Measurements from ENCODE around the gene ABL2. TPM values are rescaled to one million over a fixed set of nuclear protein-coding genes. Genes with fewer than 3 reads are reported as not detected.

ABL2 gene
- total and polyA plus RNA-seq, 9 of the 15 experiments (the other 6 are each of a cell fraction or from before 2014, with no cell fraction given), result 1.4 to 15.0 (median 8.6) TPM

- TF ChIP-seq, protein P1, sequence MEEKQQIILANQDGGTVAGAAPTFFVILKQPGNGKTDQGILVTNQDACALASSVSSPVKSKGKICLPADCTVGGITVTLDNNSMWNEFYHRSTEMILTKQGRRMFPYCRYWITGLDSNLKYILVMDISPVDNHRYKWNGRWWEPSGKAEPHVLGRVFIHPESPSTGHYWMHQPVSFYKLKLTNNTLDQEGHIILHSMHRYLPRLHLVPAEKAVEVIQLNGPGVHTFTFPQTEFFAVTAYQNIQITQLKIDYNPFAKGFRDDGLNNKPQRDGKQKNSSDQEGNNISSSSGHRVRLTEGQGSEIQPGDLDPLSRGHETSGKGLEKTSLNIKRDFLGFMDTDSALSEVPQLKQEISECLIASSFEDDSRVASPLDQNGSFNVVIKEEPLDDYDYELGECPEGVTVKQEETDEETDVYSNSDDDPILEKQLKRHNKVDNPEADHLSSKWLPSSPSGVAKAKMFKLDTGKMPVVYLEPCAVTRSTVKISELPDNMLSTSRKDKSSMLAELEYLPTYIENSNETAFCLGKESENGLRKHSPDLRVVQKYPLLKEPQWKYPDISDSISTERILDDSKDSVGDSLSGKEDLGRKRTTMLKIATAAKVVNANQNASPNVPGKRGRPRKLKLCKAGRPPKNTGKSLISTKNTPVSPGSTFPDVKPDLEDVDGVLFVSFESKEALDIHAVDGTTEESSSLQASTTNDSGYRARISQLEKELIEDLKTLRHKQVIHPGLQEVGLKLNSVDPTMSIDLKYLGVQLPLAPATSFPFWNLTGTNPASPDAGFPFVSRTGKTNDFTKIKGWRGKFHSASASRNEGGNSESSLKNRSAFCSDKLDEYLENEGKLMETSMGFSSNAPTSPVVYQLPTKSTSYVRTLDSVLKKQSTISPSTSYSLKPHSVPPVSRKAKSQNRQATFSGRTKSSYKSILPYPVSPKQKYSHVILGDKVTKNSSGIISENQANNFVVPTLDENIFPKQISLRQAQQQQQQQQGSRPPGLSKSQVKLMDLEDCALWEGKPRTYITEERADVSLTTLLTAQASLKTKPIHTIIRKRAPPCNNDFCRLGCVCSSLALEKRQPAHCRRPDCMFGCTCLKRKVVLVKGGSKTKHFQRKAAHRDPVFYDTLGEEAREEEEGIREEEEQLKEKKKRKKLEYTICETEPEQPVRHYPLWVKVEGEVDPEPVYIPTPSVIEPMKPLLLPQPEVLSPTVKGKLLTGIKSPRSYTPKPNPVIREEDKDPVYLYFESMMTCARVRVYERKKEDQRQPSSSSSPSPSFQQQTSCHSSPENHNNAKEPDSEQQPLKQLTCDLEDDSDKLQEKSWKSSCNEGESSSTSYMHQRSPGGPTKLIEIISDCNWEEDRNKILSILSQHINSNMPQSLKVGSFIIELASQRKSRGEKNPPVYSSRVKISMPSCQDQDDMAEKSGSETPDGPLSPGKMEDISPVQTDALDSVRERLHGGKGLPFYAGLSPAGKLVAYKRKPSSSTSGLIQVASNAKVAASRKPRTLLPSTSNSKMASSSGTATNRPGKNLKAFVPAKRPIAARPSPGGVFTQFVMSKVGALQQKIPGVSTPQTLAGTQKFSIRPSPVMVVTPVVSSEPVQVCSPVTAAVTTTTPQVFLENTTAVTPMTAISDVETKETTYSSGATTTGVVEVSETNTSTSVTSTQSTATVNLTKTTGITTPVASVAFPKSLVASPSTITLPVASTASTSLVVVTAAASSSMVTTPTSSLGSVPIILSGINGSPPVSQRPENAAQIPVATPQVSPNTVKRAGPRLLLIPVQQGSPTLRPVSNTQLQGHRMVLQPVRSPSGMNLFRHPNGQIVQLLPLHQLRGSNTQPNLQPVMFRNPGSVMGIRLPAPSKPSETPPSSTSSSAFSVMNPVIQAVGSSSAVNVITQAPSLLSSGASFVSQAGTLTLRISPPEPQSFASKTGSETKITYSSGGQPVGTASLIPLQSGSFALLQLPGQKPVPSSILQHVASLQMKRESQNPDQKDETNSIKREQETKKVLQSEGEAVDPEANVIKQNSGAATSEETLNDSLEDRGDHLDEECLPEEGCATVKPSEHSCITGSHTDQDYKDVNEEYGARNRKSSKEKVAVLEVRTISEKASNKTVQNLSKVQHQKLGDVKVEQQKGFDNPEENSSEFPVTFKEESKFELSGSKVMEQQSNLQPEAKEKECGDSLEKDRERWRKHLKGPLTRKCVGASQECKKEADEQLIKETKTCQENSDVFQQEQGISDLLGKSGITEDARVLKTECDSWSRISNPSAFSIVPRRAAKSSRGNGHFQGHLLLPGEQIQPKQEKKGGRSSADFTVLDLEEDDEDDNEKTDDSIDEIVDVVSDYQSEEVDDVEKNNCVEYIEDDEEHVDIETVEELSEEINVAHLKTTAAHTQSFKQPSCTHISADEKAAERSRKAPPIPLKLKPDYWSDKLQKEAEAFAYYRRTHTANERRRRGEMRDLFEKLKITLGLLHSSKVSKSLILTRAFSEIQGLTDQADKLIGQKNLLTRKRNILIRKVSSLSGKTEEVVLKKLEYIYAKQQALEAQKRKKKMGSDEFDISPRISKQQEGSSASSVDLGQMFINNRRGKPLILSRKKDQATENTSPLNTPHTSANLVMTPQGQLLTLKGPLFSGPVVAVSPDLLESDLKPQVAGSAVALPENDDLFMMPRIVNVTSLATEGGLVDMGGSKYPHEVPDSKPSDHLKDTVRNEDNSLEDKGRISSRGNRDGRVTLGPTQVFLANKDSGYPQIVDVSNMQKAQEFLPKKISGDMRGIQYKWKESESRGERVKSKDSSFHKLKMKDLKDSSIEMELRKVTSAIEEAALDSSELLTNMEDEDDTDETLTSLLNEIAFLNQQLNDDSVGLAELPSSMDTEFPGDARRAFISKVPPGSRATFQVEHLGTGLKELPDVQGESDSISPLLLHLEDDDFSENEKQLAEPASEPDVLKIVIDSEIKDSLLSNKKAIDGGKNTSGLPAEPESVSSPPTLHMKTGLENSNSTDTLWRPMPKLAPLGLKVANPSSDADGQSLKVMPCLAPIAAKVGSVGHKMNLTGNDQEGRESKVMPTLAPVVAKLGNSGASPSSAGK (IDR thresholded peaks at IDR 0.05), result no peak
- TF ChIP-seq ZNF274 (IDR thresholded peaks at IDR 0.05; ENCODE audit: borderline replicate concordance, low read depth, low read length), result no peak
- no peak for TF ChIP-seq ZNF699 (CRISPR knock-in tag; IDR thresholded peaks at IDR 0.05; ENCODE audit: insufficient replicate concordance)
- TF ChIP-seq PCBP2 (IDR thresholded peaks at IDR 0.05; ENCODE audit: low read depth, low read length, poor library complexity, severe bottlenecking), result no peak
- TF ChIP-seq ETS2 (tag; IDR thresholded peaks at IDR 0.05; ENCODE audit: borderline replicate concordance, poor library complexity, severe bottlenecking), result no peak
- TF ChIP-seq ZNF778 (CRISPR knock-in tag; IDR thresholded peaks at IDR 0.05), result no peak
- TF ChIP-seq KLF13 (tag; IDR thresholded peaks at IDR 0.05; ENCODE audit: borderline replicate concordance, low read depth), result no peak
- TF ChIP-seq CHD4 (IDR thresholded peaks at IDR 0.05; ENCODE audit: insufficient read depth, insufficient replicate concordance, low read depth, low read length, poor library complexity, severe bottlenecking), result no peak
- no peak for TF ChIP-seq ZNF3 (CRISPR knock-in tag; IDR thresholded peaks at IDR 0.05)
- peak; percentile 71 for TF ChIP-seq EP400 (IDR thresholded peaks at IDR 0.05)
- TF ChIP-seq BRF2 (IDR thresholded peaks at IDR 0.05; ENCODE audit: borderline replicate concordance, insufficient read depth, insufficient read length), result no peak
- TF ChIP-seq SMARCC2 (IDR thresholded peaks at IDR 0.05; ENCODE audit: low read depth), result peak; percentile 88; the same call in 1 of the 2 replicates
These were observed 11.5 kb downstream of the ABL2 start (continued) for GRCh38 chr1:179217943-179218507.
